Inflammatory macrophage (primary cell): ENCODE data around the gene ZNF177.
"Not testable (repeated sequence)": the region's sequence is repeated elsewhere in the genome, so short reads cannot be mapped to it uniquely, and the experiment has no call there.

Source experiments
- DNase-seq, 2 donors: peaks; one replicate each; pipeline ENCODE4 v3.0.0-alpha.2; 2020 to 2022
- total RNA-seq, 18 experiments: gene quantifications; one replicate each; lab custom pipeline; 2026; ENCODE audit warnings: mixed read lengths in 6 of 18, inconsistent platforms in 2 of 18; lab: John Stamatoyannopoulos, UW

ZNF177 gene
- total RNA-seq, result 0 to 0.20 (median 0) reads per million in 18 experiments

GRCh38 chr19:9362905-9363304 is at the start of gene ZNF177:
Gene ZNF177 (plus strand): TSS chr19:9363013. CDS start chr19:9378312, 15,299 bp downstream.
- no peak for DNase-seq

- DNase-seq, result no peak
Observed at GRCh38 chr19:9313756-9314155, 49.1 kb upstream of the ZNF177 start.

- no peak for DNase-seq
Observed at GRCh38 chr19:9321338-9321737, 41.5 kb upstream of the ZNF177 start.

- DNase-seq, result not testable (repeated sequence)
Observed at GRCh38 chr19:9321756-9322155, 41.1 kb upstream of the ZNF177 start.

GRCh38 chr19:9322201-9322600 is 40.6 kb upstream of the ZNF177 start:
- not testable (repeated sequence) for DNase-seq

- DNase-seq, result peak; percentile 70 to 81
Observed at GRCh38 chr19:9323557-9323918, 39.3 kb upstream of the ZNF177 start.

GRCh38 chr19:9323919-9324583 is 38.8 kb upstream of the ZNF177 start, which contains the start of gene ZNF559:
Gene ZNF559 (plus strand): TSS chr19:9324179. CDS start chr19:9338550, 14,371 bp downstream.
- peak; percentile 98 to 99 for DNase-seq

GRCh38 chr19:9324584-9324962 is 38.2 kb upstream of the ZNF177 start:
- no peak for DNase-seq

GRCh38 chr19:9329999-9330398 is 32.8 kb upstream of the ZNF177 start:
- no peak for DNase-seq

- DNase-seq, result no peak
Observed at GRCh38 chr19:9342610-9343304, 20.1 kb upstream of the ZNF177 start.

GRCh38 chr19:9345005-9345404 is 17.8 kb upstream of the ZNF177 start:
- DNase-seq, result no peak

GRCh38 chr19:9348253-9348652 is 14.6 kb upstream of the ZNF177 start:
- no peak for DNase-seq

GRCh38 chr19:9348671-9349070 is 14.1 kb upstream of the ZNF177 start:
- no peak for DNase-seq

GRCh38 chr19:9352505-9352904 is 10.3 kb upstream of the ZNF177 start:
- DNase-seq, result no peak

GRCh38 chr19:9353011-9353410 is 9.8 kb upstream of the ZNF177 start:
- DNase-seq, result no peak

- DNase-seq, result no peak
Observed at GRCh38 chr19:9354651-9355050, 8.2 kb upstream of the ZNF177 start.

GRCh38 chr19:9370738-9371619 is 8.2 kb downstream of the ZNF177 start:
- no peak for DNase-seq

GRCh38 chr19:9381361-9381785 is 18.6 kb downstream of the ZNF177 start:
- DNase-seq, result no peak

GRCh38 chr19:9406798-9407352 is 44.1 kb downstream of the ZNF177 start:
- peak; percentile 24 to 49 for DNase-seq

- DNase-seq, result no peak
Observed at GRCh38 chr19:9407827-9408226, 45.0 kb downstream of the ZNF177 start.

- DNase-seq, result no peak
Observed at GRCh38 chr19:9413240-9413954, 50.6 kb downstream of the ZNF177 start.

- DNase-seq, result no peak
Observed at GRCh38 chr19:9427941-9428340, 65.1 kb downstream of the ZNF177 start.
